ENCODE data around the gene PRAMEF17. TPM values are rescaled to one million over a fixed set of nuclear protein-coding genes. Genes with fewer than 3 reads are reported as not detected.
"Not testable (repeated sequence)": the region's sequence is repeated elsewhere in the genome, so short reads cannot be mapped to it uniquely, and the experiment has no call there.

The PRAMEF17 gene
- polyA plus RNA-seq, 1 experiment: not detected

DNA sequence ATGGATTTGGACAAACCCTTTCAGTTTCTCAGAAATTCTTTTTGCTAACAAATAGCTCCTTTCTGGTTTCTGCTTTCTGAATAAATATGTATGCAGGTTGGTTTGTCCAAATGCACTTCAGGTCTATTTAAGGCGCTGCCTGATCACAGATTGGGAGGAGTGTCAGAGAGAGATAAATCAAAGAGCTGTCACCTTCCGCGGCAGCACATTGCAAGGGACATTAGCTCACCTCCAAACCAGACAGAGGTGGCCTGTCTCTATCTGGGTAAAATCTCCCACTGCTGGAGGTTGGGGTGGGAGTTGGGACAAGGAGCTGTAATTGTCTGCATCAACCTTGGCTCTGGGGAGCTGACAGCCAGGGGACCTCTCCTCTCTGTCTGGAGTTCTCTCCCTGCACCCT, 46.0 kb downstream of the PRAMEF17 start:
- no peak overlapping the region for H3K4me3 ChIP-seq (ENCODE audit: low read depth, low read length)
- no peak overlapping the region for H3K27ac ChIP-seq (ENCODE audit: low read depth, low read length)
- TF ChIP-seq, protein P1, sequence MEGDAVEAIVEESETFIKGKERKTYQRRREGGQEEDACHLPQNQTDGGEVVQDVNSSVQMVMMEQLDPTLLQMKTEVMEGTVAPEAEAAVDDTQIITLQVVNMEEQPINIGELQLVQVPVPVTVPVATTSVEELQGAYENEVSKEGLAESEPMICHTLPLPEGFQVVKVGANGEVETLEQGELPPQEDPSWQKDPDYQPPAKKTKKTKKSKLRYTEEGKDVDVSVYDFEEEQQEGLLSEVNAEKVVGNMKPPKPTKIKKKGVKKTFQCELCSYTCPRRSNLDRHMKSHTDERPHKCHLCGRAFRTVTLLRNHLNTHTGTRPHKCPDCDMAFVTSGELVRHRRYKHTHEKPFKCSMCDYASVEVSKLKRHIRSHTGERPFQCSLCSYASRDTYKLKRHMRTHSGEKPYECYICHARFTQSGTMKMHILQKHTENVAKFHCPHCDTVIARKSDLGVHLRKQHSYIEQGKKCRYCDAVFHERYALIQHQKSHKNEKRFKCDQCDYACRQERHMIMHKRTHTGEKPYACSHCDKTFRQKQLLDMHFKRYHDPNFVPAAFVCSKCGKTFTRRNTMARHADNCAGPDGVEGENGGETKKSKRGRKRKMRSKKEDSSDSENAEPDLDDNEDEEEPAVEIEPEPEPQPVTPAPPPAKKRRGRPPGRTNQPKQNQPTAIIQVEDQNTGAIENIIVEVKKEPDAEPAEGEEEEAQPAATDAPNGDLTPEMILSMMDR (IDR thresholded peaks at IDR 0.05; ENCODE audit: low read depth, low read length): no peak
- DNase-seq (ENCODE audit: low read depth, low spot score): no peak
- no peaks in the 10 kb centered on the region for H3K27me3 ChIP-seq (ENCODE audit: control insufficient read depth, insufficient read depth, low read length)
- ChIA-PET CTCF (no interaction called here), POLR2A (no interaction called here)
- peaks cover 51% of the 10 kb centered on the region for H3K9me3 ChIP-seq (ENCODE audit: control insufficient read depth, insufficient read depth, low read length)

DNA sequence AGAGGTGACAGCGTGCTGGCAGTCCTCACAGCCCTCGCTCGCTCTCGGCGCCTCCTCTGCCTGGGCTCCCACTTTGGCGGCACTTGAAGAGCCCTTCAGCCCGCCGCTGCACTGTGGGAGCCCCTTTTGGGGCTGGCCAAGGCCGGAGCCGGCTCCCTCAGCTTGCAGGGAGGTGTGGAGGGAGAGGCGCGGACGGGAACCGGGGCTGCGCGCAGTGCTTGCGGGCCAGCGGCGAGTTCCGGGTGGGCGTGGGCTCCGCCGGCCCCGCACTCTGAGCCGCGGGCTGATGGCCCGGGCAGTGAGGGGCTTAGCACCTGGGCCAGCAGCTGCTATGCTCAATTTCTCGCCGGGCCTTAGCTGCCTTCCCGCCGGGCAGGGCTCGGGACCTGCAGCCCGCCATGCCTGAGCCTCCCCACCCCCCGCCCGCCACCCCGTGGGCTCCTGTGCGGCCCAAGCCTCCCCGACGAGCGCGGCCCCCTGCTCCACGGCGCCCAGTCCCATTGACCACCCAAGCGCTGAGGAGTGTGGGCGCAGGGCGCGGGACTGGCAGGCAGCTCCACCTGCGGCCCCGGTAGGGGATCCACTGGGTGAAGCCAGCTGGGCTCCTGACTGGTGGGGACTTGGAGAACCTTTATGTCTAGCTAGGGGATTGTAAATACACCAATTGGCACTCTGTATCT, 49.8 kb downstream of the PRAMEF17 start:
- H3K27me3 ChIP-seq (ENCODE audit: control insufficient read depth, insufficient read depth, low read length); DNase-seq (ENCODE audit: low read depth, low spot score); H3K27ac ChIP-seq (ENCODE audit: low read depth, low read length); H3K4me3 ChIP-seq (ENCODE audit: low read depth, low read length); CTCF ChIA-PET; POLR2A ChIA-PET: not testable (repeated sequence)
- H3K9me3 ChIP-seq (ENCODE audit: control insufficient read depth, insufficient read depth, low read length): peaks cover 57% of the 10 kb centered on the region

Other genes with a start within 250 kb of the PRAMEF17 start
- not detected in 2 replicates for gene PRAMEF26, start 233.6 kb upstream of the PRAMEF17 start, polyA plus RNA-seq (2011; rRNA removed)
- not detected in 2 replicates for gene HNRNPCL4, start 224.0 kb upstream of the PRAMEF17 start, polyA plus RNA-seq (2011; rRNA removed)
- not detected in 2 replicates for gene PRAMEF9, start 217.8 kb upstream of the PRAMEF17 start, polyA plus RNA-seq (2011; rRNA removed)
- gene PRAMEF13, start 188.2 kb upstream of the PRAMEF17 start, polyA plus RNA-seq (2011; rRNA removed): not detected in 2 replicates
- gene PRAMEF18, start 163.5 kb upstream of the PRAMEF17 start, polyA plus RNA-seq (2011; rRNA removed): not detected in 2 replicates
- not detected in 2 replicates for gene PRAMEF5, start 135.4 kb upstream of the PRAMEF17 start, polyA plus RNA-seq (2011; rRNA removed)
- not detected in 2 replicates for gene PRAMEF8, start 104.5 kb upstream of the PRAMEF17 start, polyA plus RNA-seq (2011; rRNA removed)
- not detected in 2 replicates for gene PRAMEF33, start 86.1 kb upstream of the PRAMEF17 start, polyA plus RNA-seq (2011; rRNA removed)
- not detected in 2 replicates for gene PRAMEF15, start 74.1 kb upstream of the PRAMEF17 start, polyA plus RNA-seq (2011; rRNA removed)
- not detected in 2 replicates for gene PRAMEF14, start 42.5 kb upstream of the PRAMEF17 start, polyA plus RNA-seq (2011; rRNA removed)
- not detected in 2 replicates for gene PRAMEF19, start 17.7 kb upstream of the PRAMEF17 start, polyA plus RNA-seq (2011; rRNA removed)
- not detected in 2 replicates for gene PRAMEF20, start 20.8 kb downstream of the PRAMEF17 start, polyA plus RNA-seq (2011; rRNA removed)
- gene LRRC38, start 124.4 kb downstream of the PRAMEF17 start, polyA plus RNA-seq (2011; rRNA removed): not detected in 2 replicates
- 0.55 and 0.57 TPM in 2 replicates for gene PDPN, start 194.2 kb downstream of the PRAMEF17 start, polyA plus RNA-seq (2011; rRNA removed)

All from AG04450 (cell line).